Left ventricle myocardium inferior (tissue), 1 donor: ENCODE measurements around the gene USH2A. TPM values are rescaled to one million over a fixed set of nuclear protein-coding genes. Genes with fewer than 3 reads are reported as not detected.

Experiments used
- DNase-seq: peaks from one replicate; pipeline ENCODE4 v3.0.0-alpha.2; 2020
- H3K27ac ChIP-seq: fragments of 200-600 bp; replicated peaks from 2 replicates; pipeline ENCODE4 v1.8.0; 2021
- H3K27me3 ChIP-seq: fragments of 200-600 bp; 2 replicates; pipeline ENCODE4 v1.8.0; 2021; ENCODE audit warnings: low read depth
- H3K36me3 ChIP-seq: fragments of 200-600 bp; 2 replicates; pipeline ENCODE4 v1.8.0; 2021
- H3K4me1 ChIP-seq: fragments of 200-600 bp; 2 replicates; pipeline ENCODE4 v1.8.0; 2021
- H3K4me3 ChIP-seq: fragments of 200-600 bp; 2 replicates; pipeline ENCODE4 v1.8.0; 2021; ENCODE audit warnings: mild to moderate bottlenecking, moderate library complexity
- H3K9me3 ChIP-seq: fragments of 200-600 bp; replicated peaks from 2 replicates; pipeline ENCODE4 v1.8.0; 2021
- CTCF ChIP-seq: fragments of 200-600 bp; IDR thresholded peaks from 2 replicates; pipeline ENCODE4 v1.8.0; 2021; ENCODE audit warnings: antibody characterized with exemption, mild to moderate bottlenecking, borderline replicate concordance
- intact Hi-C: fragments of 100-400 bp; cut with micrococcal nuclease; formaldehyde crosslinking; loops from one replicate; pipeline ENCODE4 v1.11.0; 2022
- total RNA-seq: library from RNA; stranded (reverse); fragmentation: NEBNext Ultra II Directional; extraction: Animal tissue kit (Norgen Biotek cat#: 25700); gene quantifications from one replicate; pipeline ENCODE4 v1.2.1, GENCODE V29; 2021
- donor health status: DM: no; HTN: yes; CAD: no; lungs with severe emphysema.

Gene USH2A
- total RNA-seq, 1 donor from 2014 or later, result 3.6 TPM

- Histone ChIP-seq H3K9me3 (no peaks in the 10 kb centered on the region), H3K27ac (no peak overlapping the region), H3K36me3 (no peaks in the 10 kb centered on the region), H3K4me1 (no peaks in the 10 kb centered on the region), H3K4me3 (no peak overlapping the region), H3K27me3 (no peaks in the 10 kb centered on the region)
- no peak for TF ChIP-seq CTCF
- DNase-seq, result no peak
- intact Hi-C loops, result no loop called here
These were observed 372.2 kb downstream of the USH2A start for GRCh38 chr1:216051071-216051470.

GRCh38 chr1:216049741-216050430 lies 373.4 kb downstream of the USH2A start:
- DNase-seq, result no peak
- Histone ChIP-seq H3K27me3 (no peaks in the 10 kb centered on the region), H3K9me3 (no peaks in the 10 kb centered on the region), H3K4me3 (no peak overlapping the region), H3K4me1 (no peaks in the 10 kb centered on the region), H3K27ac (no peak overlapping the region), H3K36me3 (no peaks in the 10 kb centered on the region)
- intact Hi-C loops, result no loop called here
- TF ChIP-seq CTCF, result no peak

- H3K27ac ChIP-seq, result no peak overlapping the region
- intact Hi-C loops, result no loop called here
- no peaks in the 10 kb centered on the region for H3K36me3 ChIP-seq
- TF ChIP-seq CTCF, result no peak
- H3K4me3 ChIP-seq, result no peak overlapping the region
- no peaks in the 10 kb centered on the region for H3K9me3 ChIP-seq
- no peaks in the 10 kb centered on the region for H3K27me3 ChIP-seq
- no peaks in the 10 kb centered on the region for H3K4me1 ChIP-seq
- DNase-seq, result no peak
These were observed 375.3 kb downstream of the USH2A start for GRCh38 chr1:216047811-216048572.

DNA sequence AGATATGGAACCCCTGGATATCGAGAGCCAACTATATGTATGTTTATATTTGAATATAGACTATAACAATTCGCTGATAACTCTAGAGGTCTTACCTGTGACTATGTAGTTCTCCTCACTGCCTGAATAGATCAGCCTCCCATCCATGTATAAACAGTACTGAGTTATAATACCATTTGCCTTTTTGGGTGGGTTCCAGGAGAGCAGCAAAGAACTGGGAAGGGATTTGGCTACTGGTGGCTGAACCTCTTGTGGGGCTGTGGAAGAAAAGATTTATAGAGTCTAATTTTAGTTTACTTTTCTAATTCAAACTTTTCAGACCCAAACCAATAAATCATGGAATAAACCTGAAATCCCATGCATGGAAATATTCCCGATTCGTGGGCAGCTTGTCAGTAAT lies 376.9 kb downstream of the USH2A start:
- H3K9me3 ChIP-seq, result no peaks in the 10 kb centered on the region
- no peaks in the 10 kb centered on the region for H3K27me3 ChIP-seq
- H3K4me3 ChIP-seq, result no peak overlapping the region
- no peak for DNase-seq
- intact Hi-C loops, result no loop called here
- no peaks in the 10 kb centered on the region for H3K4me1 ChIP-seq
- no peak overlapping the region for H3K27ac ChIP-seq
- H3K36me3 ChIP-seq, result no peaks in the 10 kb centered on the region
- no peak for TF ChIP-seq CTCF

DNA sequence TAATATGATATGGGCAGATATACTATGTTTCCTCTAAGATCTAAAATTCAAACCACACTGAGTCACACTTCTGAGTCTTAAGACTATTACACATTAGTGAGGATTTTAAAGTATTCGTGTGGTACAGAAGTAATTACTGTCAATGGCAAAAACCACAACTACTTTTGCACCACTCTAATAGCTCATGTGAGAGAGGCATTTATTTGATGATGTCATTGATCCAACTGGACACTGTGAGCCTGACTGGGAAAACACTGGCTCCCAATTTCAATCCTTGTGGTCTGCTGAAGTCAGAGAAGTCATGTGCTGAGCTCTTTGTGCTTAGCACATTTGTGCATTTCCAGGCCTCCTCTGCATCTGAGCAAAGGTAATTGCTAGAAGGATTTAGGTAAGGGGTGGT lies 377.8 kb downstream of the USH2A start:
- Histone ChIP-seq H3K36me3 (no peaks in the 10 kb centered on the region), H3K9me3 (no peaks in the 10 kb centered on the region), H3K4me1 (no peaks in the 10 kb centered on the region), H3K4me3 (no peak overlapping the region), H3K27me3 (no peaks in the 10 kb centered on the region), H3K27ac (no peak overlapping the region)
- intact Hi-C loops, result no loop called here
- TF ChIP-seq CTCF, result no peak
- no peak for DNase-seq
